Neural cell (in vitro differentiated cells): Measurements from ENCODE around the gene FHOD3.

Experiments used
- CTCF ChIP-seq: fragments of 450-650 bp; IDR thresholded peaks from 2 replicates; pipeline ENCODE4 v1.5.1; 2014; ENCODE audit warnings: antibody characterized with exemption, mild to moderate bottlenecking, moderate library complexity; ENCODE audit not compliant: poor library complexity, severe bottlenecking
- EP300 ChIP-seq: fragments of 450-650 bp; conservative IDR thresholded peaks from 2 replicates; pipeline ENCODE4 v1.6.1; 2014; ENCODE audit warnings: antibody characterized with exemption, mild to moderate bottlenecking, moderate library complexity; ENCODE audit not compliant: poor library complexity, severe bottlenecking
- EZH2 ChIP-seq: fragments of 200-600, 300-800 bp; shearing (Covaris generic), sonication (generic); IDR thresholded peaks from 2 replicates; pipeline ENCODE4 v1.6.1; 2014; ENCODE audit warnings: antibody characterized with exemption, low read length, borderline replicate concordance, mild to moderate bottlenecking; ENCODE audit not compliant: insufficient read depth, poor library complexity, severe bottlenecking
- MXI1 ChIP-seq: fragments of 450-650 bp; conservative IDR thresholded peaks from 2 replicates; pipeline ENCODE4 v1.6.1; 2014; ENCODE audit warnings: antibody characterized with exemption, mild to moderate bottlenecking; ENCODE audit not compliant: poor library complexity, severe bottlenecking
- POLR2AphosphoS5 ChIP-seq: IDR thresholded peaks from 2 replicates; pipeline ENCODE4 v1.6.1; 2012
- RAD21 ChIP-seq: fragments of 450-650 bp; conservative IDR thresholded peaks from 2 replicates; pipeline ENCODE4 v1.6.1; 2014; ENCODE audit warnings: antibody characterized with exemption, mild to moderate bottlenecking, moderate library complexity
- REST ChIP-seq: IDR thresholded peaks from 2 replicates; pipeline ENCODE4 v1.6.1; 2012; ENCODE audit warnings: borderline replicate concordance
- SMC3 ChIP-seq: fragments of 450-650 bp; conservative IDR thresholded peaks from 2 replicates; pipeline ENCODE4 v1.6.1; 2014; ENCODE audit warnings: antibody characterized with exemption, mild to moderate bottlenecking, moderate library complexity; ENCODE audit not compliant: poor library complexity
- TAF1 ChIP-seq: IDR thresholded peaks from 2 replicates; pipeline ENCODE4 v1.6.1; 2012; ENCODE audit warnings: low read depth

- TF ChIP-seq SMC3 (no peak), CTCF (no peak), POLR2AphosphoS5 (no peak), EP300 (no peak), EZH2 (no peak), MXI1 (no peak), REST (no peak), TAF1 (no peak), RAD21 (no peak)
Observed at GRCh38 chr18:36265015-36265414, 32.5 kb upstream of the FHOD3 start.
